NCI-H1417 treated with DMSO at 0.1 percent for 48 hours (cell line): ENCODE data around the gene SCN1B.
"Not testable (repeated sequence)": the region's sequence is repeated elsewhere in the genome, so short reads cannot be mapped to it uniquely, and the experiment has no call there.

Source experiments
- DNase-seq: peaks from one replicate; lab custom pipeline; 2025; lab: John Stamatoyannopoulos, UW

SCN1B gene

DNA sequence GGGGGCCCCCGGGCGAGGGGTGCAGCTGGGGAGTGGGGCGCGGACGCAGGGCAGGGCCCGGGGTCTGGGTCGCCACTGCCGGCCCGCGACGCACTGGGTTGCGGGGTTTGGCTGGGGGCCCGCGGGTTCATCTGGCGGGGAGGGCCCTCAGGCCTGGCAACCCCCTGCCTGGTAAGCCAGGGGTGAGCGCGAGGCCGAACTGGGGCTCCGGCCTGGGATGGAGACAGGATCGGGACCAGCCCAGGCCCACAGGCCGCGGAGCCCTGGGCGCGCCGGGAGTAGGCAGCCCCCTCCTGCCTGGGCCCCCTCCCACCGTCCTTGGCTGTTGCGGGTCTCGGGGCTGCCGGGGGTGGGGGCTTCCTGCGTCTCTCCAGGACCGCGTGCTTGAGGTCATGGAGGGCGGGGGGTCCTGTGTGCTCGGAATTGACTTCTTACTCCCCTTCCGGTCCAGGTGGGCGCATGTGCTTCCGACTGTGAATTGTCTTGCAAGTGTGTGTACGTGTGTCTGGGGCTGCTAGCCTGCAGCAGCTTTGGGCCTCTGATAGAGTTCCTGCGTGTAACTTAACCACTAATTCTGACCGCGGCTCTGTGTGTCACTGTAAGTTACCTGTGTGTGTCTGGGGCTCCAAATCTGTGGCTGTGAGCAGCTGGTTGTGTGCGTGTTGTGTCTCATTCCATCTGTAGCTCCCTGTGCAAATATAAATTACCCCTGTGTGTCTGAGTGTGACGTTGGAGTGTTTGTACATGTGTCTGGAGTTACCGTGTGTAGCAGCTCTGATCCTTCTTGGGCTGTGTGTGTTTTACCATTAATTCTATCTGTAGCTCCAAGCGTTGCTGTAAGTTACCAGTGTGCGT, 29.4 kb upstream of the SCN1B start:
- no peak for DNase-seq

DNA sequence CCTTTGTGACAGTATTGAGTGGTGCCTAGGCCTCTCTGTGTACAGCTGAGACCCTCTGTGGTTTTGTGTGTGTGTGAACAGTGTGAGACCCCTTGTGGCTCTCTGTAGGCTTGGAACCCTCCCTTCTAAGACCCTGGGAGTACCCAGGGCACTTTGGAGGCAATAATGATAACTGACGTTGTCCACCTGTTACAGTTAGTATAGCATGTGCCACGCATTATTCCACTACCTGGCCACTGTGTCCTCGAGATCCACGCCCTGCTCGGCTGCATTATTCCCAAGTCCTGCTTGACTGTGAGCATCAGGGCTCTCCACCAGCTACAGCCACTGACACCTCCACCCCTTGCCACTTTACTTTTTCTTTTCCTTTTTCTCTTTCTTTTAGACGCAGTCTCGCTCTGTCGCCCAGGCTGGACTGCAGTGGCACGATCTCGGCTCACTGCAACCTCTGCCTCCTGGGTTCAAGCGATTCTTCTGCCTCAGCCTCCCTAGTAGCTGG, 28.2 kb upstream of the SCN1B start:
- no peak for DNase-seq

DNA sequence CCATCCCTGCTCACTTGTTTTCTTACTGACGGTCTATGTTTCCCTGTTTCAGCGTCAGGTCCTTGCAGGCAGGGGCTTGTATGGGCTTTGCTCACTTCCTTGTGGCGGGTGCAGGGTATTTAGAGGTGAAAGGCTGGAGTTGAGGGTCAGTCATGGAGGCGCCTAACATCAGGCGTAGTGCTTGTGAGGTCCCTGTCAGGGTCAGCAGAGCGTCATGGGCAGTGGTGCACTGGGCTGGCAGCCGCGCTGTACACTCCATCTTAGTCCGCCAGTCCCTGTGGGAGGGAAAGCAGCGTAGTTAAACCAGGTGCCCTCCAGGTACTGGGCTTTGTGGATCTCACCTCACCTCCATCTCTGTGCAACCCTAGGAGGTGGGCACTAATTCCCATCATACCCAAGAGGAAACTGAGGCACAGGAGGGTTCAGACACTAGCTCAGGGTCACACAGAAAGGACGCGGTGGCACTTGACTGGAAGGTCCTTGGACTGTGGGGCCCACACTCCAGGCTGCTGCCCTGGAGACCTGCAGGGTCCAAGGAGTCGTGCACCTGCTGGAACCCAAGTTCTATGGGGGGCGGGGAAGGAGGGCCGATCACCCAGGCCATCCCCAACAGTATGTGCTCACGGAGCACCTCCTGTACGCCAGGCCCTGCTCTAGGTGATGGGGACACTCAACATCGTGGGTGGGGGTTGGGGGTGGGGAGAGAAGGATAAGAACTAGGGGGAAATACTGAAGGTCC, 25.6 kb upstream of the SCN1B start:
- DNase-seq = no peak

DNA sequence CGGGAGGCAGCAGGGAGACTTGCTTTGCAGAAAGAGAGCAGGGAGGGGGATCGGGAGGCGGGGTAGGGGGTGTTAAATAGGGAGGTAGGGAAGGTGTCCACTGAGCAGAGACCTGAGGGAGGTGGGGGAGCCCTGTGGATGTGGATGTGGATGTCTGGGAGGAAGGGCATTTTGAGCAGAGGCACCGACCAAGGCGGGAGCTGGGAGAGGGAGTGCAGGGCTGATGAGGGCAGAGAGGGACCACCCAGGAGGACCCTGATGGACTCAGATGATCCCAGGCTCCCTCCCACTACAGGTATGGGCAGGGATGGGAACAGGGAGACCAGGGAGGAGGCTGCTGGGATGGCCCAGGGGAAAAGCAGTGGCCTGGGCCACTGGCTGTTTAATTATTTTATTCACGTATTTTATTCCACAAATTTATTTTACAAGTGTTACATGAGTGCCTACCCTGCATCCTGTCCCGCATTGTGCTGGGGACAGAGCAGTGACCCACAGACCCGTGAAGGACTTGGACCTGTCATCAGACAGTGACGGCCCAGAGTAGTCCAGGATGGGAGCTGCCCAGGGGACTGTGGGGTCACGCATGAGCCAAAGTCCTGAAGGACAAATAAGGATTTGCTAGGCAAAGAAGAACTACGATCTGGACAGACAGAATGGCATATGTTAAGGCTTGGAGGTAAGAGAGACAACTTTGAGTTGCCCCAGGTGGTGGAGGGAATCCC, 24.9 kb upstream of the SCN1B start:
- DNase-seq = no peak

DNA sequence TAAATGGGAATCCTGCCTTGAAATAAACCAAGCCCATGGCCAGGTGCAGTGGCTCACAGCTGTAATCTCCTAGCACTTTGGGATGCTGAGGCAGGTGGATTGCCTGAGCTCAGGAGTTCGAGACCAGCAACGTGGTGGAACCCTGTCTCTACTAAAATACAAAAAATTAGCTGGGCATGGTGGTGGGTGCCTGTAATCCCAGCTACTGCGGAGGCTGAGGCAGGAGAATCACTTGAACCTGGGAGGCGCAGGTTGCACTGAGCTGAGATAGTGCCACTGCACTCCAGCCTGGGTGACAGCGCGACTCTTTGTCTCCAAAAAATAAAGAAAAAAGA, 24.3 kb upstream of the SCN1B start:
- not testable (repeated sequence) for DNase-seq

DNA sequence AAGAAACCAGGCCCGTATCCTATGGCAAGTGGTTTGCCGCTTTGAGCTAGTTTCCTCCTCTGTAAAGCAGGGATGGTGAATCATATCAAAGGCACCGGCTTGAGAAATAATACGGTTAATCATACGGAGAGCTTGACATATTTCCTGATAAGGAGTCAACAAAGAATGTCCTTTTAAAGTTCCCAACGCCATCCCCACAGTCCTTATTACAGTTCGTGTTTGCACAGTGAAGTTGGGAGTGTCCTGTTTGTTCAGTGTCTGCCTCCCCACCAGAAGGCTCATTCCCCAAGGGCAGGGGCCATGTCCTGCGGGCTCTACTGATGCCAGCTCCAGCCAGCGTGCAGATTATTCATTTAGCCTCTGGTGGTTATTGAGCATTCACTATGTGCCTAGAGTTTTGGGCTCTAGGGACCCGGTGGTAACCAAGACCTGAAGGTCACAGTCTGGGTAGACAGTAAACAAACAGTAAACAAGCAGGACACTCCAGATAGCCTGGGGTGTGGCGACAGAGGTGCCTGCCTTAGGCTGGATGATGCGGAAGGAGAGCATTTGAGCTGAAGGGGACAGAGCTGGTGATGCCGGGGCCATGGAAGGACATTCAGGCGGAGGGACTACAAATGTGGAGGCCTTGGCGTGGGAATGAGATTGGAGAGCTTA, 23.8 kb upstream of the SCN1B start:
- DNase-seq = no peak

DNA sequence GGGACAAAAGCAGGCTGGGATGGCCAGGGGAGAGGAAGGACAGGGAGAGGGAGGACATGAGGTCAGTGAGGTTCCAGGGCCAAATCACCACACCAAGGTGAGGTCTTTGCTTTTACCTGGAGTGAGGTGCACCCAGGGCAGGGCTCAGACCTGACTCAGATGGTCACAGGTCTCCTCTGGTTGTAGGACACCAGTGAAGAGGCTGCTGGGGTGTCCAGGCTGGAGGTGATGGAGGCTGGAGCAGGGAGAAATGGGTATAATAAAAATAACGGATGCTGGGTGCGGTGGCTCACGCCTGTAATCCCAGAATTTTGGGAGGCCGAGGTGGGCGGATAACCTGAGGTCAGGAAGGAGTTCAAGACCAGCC, 23.3 kb upstream of the SCN1B start:
- no peak for DNase-seq

DNA sequence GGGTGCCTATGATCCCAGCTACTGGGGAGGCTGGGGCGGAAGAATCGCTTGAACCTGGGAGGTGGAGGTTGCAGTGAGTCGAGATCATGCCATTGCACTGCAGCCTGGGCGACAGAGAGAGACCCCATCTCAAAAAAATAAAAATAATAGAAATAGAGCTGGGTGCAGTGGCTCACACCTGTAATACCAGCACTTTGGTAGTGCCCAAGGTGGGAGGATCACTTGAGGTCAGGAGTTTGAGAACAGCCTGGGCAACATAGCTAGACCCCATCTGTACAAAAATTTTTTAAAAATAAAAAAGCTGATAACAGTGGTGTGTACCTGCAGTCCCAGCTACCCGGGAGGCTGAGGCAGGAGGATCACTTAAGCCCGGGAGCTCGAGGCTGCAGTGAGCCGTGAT, 22.8 kb upstream of the SCN1B start:
- DNase-seq = not testable (repeated sequence)

DNA sequence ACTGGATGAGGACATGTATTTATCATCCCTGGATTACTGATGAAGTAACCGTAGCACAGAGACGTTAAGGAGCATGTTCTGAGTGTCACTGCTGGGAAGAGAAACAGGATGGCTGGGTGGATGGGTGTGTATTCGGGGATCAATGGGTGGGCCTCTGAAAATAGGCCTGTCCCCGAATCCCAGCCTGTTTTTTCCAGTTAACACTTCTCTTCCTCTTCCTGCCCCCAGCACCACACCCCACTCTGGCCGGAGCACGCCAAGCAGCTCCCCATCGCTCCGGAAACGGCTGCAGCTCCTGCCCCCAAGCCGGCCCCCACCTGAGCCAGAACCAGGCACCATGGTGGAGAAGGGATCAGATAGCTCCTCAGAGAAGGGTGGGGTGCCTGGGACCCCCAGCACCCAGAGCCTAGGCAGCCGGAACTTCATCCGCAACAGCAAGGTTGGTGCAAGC, 21.4 kb upstream of the SCN1B start:
- no peak for DNase-seq

DNA sequence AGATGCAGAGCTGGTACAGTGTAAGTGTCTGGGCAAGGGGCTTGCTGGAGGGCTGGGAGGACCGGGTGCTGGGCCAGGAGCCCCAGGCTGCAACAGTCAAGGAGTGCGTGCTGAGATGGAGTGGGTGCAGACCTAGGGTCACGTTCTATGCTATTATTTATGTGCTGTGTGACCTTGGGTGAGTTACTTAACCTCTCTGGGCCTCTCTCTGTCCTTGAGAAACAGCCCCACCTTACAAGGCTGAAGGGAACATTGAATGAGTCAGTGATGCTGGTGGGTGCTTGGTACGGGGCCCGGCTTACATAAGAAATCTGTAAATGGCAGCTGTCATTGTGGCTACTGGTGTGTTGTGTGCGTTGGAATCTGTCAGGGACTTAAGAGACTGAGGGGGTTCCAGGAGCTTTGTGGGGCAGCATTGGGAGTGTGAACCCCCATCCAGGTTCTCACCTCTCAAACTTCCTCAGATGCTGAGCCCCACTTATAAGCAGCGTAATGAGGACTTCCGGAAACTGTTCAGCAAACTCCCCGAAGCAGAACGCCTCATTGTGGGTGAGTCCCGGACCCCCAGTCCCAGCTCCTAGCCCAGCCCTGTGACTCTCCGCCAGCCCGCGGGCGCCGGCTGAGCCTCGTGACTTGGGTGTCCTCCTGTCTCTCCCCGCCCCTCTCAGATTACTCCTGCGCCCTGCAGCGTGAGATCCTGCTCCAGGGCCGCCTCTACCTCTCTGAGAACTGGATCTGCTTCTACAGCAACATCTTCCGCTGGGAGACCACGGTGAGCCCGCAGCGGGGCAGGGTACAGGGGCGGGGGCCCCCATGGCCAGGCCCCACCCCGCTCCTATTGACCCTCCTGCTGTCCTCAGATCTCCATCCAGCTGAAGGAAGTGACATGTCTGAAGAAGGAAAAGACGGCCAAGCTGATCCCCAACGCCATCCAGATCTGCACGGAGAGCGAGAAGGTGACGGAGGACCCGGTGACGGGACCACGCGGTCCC, 20.6 kb upstream of the SCN1B start:
- no peak for DNase-seq

DNA sequence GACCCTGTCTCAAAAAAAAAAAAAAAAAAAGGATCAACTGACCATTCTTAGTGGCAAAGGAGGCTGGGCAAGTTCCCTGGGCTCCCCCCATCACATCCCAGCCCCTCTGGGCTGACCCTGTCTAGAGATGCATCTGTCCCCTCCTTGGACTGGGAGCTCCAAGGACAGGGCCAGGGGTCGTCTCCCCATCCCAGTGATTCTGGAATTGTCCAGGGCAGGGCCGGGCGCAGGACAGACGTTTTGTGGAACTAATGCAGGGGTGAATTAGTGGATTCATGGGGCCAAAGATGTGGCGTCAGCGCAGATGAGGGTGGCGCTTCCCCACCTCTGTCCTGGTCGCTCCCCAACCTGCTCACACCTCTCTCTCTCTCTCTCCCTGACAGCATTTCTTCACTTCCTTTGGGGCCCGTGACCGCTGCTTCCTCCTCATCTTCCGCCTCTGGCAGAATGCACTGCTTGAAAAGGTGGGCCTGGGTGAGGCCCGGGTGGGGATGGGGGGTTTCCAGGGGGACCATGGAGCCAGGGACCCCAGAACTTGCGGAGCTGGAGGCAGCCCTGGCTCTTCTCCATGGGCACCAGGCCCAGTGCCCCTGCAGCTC, 19.1 kb upstream of the SCN1B start:
- DNase-seq = no peak

DNA sequence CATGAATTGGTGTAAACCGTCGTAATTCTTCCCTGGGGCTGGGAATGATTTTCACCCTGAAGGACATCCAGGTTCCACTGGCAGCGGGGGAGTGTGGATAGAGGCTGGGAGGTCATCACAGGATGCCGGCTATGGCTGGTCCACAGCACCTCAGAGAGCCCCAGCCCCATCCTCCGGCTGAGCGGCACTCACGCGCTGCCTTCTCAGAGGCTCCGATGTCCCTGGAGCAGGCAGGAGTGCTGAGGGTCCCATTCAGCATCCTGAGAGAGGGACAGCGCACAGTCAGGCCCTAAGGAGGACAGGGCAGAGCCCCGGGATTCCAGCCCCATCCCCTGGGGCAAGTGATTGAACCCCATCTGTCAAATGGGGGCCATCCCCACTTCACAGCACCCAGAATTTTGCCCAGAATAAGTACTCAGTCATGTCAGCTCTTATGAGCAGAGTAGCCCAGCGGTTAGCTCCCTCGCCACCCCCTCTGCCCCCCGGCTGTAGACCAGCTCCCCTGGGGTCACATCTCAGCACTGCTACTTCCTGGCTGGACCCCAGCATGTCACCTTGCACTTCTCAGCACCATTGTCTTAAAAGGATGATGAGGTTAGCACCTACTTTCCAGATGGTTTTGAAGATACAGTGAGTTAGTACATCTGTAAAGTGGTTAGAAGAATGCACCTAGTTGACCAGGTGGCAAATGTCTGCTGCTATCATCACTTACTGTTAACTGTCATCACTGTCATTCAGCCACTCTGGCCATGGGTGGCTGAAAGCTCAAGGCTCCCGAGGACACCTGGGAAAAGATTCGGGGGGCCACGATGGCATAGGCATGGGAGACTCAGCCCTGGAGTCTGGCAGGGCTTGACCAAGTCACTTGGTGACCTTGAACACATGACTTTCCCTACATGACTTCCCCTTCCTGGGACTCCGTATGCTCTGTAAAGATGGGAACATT, 18.3 kb upstream of the SCN1B start:
- no peak for DNase-seq

DNA sequence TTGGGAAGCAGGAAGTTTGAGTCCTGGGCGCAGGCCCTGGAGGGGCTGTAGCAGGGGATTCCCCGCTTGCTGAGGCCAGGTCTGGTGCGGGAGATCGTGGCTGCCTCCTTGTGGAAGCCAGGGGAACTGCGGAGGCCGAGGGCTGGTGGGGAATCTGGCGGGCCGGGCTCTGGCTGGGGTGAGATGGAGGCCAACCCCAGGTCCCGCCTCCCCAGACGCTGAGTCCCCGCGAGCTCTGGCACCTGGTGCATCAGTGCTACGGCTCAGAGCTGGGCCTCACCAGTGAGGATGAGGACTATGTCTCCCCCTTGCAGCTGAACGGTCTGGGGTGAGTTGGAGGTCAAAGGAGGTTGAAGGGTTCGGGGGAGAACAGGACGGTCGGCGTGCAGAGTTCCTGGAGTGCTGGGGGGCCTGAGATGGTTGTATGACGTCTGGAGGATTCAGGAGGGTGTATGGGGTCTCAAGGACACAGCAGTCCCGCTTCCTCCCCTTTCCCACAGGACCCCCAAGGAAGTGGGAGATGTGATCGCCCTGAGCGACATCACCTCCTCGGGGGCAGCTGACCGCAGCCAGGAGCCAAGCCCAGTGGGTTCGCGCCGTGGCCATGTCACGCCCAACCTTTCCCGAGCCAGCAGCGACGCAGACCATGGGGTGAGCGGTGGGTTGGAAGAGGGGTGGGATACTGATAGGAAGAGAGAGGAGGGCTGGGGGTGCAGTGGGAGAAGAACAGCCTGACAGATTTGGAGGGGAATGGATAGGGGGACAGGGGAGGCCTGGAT, 17.0 kb upstream of the SCN1B start:
- DNase-seq = no peak

DNA sequence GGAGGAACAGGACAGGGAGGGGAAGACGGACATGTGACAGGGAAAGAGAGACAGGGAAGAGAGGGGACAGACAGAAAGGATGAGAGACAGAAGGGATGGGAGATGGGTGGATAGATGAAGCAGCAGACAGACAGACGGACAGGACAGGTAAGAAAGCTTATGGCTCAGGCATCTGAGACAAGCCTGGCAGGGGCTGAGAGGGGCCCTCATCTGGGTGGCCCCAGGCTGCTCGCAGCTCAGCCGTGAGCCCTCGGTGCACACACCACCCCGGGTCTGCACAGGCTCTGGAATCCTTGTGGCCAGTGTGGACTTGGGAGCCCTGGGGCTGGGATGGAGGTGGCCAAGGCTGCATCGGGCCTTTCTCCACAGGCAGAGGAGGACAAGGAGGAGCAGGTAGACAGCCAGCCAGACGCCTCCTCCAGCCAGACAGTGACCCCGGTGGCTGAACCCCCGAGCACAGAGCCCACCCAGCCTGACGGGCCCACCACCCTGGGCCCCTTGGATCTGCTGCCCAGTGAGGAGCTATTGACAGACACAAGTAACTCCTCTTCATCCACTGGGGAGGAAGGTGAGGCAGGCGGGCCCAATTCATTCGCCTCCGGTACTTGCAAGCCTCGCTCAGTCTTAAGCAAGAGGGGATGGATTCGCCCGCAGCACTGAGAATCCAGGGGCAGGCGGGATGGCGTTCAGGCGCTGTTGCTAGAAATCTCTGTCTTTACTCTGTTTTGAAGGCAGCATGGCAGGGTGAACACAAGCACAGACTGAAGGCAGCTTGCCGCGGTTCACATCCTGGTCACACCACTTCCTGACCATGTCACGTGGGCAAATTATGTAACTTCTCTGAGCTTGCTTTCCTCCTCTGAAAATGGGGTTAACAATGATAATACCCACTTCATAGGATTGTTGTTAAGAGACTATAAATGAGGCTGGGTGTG, 16.2 kb upstream of the SCN1B start:
- DNase-seq = no peak

DNA sequence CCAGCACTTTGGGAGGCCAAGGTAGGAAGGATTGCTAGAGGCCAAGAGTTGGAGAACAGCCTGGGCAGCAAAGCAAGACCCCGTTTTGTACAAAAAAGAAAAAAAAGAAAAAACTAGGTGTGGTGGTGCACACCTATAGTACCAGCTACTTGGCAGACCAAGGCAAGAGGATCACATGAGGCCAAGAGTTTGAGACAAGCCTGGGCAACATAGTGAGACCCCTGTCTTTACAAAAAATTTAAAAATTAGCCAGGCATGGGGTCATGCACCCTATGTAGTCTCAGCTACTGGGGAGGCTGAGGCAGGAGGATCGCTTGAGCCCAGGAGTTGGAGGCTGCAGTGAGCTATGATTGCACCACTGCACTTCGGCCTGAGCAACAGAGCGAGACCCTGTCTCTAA, 15.5 kb upstream of the SCN1B start:
- DNase-seq = not testable (repeated sequence)

DNA sequence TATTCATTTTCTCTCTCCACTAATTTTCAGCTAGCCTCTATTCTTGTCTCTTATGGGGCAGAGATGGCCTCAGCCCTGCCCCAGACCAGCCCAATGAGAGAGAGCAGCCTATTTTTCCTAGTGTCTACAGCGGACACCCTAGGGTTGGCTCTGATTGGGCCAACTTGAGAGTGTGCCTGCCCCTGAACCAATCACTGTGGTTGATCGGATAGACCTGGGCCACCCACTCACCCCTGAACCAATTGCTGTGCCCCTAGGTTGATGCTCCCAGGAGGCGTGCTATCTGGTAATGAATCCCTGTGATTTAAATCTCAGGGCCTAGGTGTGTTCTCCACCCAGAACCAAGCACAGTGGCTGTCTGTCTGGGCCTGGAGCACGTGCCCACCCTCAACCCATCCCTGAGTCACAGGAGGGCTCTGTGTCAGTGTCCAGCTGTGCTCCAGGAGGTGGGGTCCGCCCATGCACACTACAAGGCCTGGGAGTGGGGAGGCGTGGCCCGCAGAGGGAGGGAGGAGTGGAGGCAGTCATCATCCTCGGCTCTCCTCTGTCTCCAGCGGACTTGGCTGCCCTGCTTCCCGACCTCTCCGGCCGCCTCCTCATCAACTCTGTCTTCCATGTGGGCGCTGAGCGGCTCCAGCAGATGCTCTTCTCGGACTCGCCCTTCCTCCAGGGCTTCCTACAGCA, 14.9 kb upstream of the SCN1B start:
- DNase-seq = no peak

DNA sequence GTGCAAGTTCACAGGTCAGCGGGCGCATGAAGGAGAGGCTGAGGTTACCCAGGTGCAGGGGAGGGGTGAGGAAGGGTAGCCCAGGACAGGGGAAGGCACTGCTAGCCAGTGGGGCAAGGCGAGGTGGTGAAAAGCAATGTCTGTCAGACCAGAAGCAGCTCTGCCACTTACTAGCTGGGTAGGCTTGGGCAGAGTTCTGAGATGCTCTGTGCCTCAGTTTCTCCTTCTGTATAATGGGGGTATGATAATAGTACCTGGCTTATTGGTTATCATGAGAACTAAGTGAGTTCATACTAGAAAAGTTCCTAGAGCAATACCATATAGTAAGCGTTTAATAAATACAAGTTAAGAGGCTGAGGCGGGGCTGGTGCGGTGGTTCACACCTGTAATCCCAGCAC, 14.3 kb upstream of the SCN1B start:
- no peak for DNase-seq
